Lung microvascular endothelial cell (primary cell): Measurements from ENCODE around the gene PRR19. TPM values are rescaled to one million over a fixed set of nuclear protein-coding genes. Genes with fewer than 3 reads are reported as not detected.

Source experiments
- DNase-seq, 2 donors: peaks; one replicate each; pipeline versions ENCODE4 v3.0.0 to v3.0.0-alpha.2; 2010; ENCODE audit warnings: low read depth in 2 of 2
- total RNA-seq: library from RNA; depleted of rRNA; stranded (reverse); fragments of >200 nt; gene quantifications from 2 replicates; pipeline ENCODE4 v1.2.1, GENCODE V29; 2014

Gene PRR19
- total RNA-seq, 1 donor from 2014 or later: 0.20 TPM

DNA sequence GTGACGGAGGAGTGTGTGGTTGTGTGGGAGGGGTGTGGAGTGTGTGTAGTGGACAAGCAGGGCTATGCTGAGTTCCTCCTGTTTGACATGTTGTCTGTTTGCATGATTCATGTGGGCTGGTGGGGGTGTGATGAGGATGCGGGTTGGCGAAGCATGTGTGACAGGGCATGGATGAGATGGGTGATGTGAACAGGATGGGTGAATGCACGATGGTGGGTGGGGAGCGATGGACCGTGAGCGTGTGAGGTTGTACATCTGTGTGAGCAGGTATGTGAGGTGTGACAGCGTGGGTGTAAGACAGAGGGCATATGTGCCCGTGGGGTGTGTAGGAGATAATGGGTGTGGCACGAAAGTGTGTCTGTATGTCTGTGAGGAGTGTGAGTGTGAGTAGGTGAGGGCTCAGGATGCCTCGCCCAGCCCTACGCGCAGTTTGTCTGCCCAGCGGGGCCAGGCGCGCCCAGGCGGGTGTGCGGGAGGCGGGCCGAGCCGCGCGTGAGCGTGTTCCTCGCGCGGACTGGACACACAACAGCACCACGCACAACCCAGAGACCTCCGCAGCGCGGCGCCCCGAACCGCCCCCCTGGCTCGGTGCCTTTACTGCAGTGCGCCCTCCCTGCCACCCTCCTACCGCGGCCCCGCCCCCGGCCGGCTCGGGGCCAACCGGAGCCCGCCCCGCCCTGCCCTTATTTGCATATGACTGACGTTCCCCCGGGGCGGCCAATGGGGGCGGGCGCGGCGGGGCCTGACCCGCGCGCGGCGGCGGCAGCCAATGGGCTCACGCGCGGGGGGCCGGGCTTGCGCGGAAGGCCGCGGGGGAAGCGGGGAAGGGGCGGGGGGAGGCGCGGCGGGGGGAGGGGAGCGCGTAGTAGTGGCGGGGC lies 18.5 kb upstream of the PRR19 start:
- peak; percentile 95 to 96 for DNase-seq

DNA sequence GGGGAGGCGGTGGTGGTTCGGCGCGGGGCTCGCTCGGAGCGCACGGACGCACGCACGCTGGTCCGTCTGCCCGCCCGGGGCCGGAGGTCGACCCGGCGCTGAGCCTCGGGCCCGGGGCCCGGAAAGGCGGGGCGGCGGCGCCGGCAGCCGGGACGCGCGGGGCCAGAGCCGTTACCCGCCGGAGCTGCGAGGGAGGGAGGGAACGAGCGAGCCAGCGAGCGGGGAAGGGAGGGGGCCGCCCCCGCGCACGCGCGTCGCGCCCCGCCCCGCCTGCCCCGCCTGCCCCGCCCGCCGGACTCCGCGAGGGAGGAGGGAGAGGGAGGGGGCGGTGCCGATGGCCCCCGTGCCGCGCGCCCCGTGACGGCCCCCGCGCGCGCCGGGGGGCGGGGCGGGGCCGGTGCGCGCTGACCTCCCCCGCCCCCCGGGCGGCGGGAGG lies 17.8 kb upstream of the PRR19 start:
- DNase-seq: peak; percentile 77 to 87

DNA sequence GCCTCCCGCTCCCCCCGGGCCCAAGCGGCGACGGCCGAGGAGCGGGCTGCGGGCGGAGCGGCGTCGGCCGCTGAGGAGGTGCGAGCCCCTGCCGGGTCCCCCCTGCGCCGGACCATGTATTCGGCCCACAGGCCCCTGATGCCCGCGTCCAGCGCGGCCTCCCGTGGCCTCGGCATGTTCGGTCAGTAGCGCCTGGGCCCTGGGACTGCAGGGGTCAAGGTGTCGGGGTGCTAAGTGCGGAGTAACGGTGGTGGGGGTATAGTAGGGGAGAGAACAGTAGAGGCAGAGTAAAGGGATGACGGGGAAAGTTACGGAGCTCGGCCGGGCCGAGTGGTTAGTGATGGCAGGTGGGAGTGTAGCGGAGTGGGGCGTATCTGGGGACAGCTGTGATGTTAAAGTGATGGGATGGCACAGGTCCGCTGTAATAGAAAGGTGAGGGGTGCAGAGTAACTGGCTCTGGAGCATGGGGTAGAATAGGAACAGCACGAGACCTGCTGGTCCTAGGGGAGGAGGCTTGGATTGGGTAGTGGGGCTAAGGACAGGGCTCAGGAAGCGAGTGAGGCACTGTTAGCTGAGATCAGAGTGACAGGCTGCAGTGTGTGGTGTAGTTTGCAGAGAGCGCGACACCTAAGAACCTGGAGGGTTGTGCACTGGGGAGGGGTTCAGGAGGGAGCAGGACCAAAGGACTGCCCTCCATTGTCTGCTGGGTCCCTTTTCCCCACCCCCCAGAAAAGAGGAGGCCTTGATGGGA lies 17.2 kb upstream of the PRR19 start:
- no peak for DNase-seq

DNA sequence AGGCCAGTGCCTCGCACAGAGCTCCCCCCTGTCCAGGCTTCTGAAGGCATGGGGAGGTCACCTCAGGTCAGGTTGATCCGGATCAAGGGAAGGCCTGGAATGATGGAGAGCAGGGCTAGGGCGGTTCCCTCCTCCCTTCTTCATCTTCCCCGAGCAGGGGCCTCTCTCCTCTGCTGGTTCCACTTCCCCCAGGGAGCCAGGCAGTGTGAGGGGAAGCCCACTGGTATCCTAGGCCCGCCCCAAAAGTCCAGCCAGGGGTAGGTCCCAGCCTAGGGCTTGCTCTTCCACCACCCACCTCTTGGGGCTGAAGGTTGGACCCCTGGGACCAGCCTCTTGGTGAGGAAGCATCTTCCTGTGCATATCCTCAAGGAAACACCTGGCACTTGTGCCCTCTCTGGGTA lies 16.4 kb upstream of the PRR19 start:
- DNase-seq: no peak

DNA sequence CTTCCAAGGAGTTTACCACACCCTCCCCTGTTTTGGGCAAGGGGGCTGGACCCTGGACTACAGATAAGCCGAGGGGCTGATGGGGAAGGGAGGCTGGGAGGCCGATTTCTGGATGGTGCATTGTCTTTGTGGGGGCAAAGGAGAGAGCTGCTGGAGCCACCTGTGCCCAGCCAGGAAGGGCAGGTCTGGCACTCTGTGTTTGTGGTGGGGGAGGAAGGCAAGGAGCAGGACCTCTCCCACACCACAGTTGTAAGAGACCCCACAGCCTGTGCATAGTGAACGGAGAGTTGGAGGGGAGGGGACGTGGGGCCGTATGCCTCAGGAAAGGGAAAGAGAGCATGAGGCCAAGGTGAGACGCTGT lies 16.0 kb upstream of the PRR19 start:
- no peak for DNase-seq

- DNase-seq: peak; percentile 59 to 64
These were observed 15.4 kb upstream of the PRR19 start for GRCh38 chr19:42286349-42287016.

GRCh38 chr19:42287017-42287826 lies 14.7 kb upstream of the PRR19 start:
- DNase-seq: no peak

DNA sequence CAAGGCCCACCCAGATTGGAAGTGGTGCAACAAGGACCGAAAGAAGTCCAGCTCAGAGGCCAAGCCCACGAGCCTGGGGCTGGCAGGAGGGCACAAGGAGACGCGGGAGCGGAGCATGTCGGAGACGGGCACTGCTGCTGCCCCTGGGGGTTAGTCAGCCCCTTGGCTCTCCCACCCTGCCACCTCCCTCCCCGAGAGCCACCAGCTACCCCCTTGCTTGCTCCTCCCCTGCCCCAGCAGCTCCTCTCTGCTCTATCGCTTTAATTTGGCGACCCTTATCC lies 14.2 kb upstream of the PRR19 start:
- no peak for DNase-seq

- no peak for DNase-seq
These were observed 13.5 kb upstream of the PRR19 start for GRCh38 chr19:42288387-42288786.

GRCh38 chr19:42288881-42289555 lies 12.9 kb upstream of the PRR19 start:
- no peak for DNase-seq

- no peak for DNase-seq
These were observed 12.3 kb upstream of the PRR19 start for GRCh38 chr19:42289556-42290041.

DNA sequence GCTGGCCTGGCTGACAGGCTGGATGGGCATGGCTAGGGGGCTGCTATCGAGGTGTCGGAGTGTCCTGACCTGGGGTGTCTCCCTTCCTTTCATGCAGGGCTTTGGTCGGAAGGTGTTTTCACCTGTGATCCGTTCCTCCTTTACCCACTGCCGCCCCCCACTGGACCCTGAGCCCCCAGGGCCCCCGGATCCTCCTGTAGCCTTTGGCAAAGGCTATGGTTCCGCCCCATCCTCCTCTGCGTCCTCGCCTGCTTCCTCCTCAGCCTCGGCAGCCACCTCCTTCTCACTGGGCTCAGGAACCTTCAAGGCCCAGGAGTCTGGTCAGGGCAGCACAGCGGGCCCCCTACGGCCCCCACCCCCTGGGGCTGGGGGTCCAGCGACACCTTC lies 11.8 kb upstream of the PRR19 start:
- DNase-seq: no peak

DNA sequence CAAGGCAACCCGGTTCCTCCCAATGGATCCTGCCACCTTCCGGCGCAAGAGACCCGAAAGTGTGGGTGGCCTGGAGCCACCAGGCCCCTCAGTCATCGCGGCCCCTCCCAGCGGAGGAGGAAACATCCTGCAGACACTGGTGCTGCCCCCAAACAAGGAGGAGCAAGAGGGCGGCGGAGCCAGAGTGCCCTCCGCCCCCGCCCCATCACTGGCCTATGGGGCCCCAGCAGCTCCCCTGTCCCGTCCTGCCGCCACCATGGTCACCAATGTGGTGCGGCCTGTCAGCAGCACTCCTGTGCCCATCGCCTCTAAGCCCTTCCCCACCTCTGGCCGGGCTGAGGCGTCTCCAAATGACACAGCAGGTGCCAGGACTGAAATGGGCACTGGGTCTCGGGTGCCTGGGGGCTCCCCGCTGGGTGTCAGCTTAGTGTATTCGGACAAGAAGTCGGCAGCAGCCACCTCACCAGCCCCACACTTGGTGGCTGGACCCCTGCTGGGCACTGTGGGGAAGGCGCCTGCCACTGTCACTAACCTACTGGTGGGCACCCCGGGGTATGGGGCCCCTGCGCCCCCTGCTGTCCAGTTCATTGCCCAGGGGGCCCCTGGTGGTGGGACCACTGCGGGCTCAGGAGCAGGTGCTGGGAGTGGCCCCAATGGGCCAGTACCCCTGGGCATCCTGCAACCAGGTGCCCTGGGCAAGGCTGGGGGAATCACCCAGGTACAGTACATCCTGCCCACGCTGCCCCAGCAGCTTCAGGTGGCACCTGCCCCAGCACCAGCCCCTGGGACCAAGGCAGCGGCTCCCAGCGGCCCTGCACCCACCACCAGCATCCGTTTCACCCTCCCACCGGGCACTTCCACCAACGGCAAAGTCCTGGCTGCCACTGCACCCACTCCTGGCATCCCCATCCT lies 11.2 kb upstream of the PRR19 start:
- DNase-seq: peak; percentile 34 to 64

DNA sequence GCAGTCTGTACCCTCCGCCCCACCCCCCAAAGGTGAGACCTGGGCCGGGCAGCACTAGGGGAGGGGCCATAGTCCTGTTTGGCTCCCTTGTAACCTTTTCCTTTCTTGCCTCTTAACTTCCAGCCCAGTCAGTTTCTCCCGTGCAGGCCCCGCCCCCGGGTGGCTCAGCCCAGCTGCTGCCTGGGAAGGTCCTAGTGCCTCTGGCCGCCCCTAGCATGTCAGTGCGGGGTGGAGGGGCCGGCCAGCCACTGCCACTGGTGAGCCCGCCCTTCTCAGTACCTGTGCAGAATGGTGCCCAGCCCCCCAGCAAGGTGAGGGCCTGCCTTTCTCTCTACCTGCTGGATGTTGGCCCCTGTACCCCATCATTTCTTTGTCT lies 10.5 kb upstream of the PRR19 start:
- no peak for DNase-seq

DNA sequence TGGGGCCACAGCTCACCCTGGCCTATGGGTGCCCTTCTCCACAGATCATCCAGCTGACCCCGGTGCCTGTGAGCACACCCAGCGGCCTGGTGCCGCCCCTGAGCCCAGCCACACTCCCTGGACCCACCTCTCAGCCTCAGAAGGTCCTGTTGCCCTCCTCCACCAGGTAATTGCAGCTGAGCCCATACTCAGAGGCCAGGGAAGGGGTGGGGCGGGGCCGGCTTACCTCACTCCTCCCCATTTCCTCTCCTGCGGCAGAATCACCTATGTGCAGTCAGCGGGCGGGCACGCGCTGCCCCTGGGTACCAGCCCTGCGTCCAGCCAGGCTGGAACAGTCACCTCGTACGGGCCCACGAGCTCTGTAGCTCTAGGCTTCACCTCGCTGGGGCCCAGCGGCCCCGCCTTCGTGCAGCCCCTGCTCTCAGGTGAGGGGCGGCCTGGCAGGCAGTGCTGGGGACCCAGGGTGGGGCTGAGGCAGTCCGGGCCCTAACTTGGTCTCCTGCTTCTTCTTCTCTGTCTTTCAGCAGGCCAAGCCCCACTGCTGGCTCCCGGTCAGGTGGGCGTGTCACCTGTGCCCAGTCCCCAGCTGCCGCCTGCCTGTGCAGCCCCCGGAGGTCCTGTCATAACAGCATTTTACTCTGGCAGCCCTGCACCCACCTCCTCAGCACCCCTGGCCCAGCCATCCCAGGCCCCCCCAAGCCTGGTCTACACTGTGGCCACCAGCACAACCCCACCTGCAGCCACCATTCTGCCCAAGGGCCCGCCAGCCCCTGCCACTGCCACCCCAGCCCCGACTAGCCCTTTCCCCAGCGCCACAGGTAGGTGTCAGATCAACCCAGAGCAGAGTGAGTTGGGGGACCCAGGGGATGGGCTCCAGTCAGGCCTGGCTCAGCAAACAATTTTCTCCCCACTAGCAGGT lies 9.6 kb upstream of the PRR19 start:
- no peak for DNase-seq

- DNase-seq: no peak
These were observed 9.0 kb upstream of the PRR19 start for GRCh38 chr19:42292963-42293362.

GRCh38 chr19:42293540-42293939 lies 8.4 kb upstream of the PRR19 start:
- no peak for DNase-seq

- no peak for DNase-seq
These were observed 8.0 kb upstream of the PRR19 start for GRCh38 chr19:42293948-42294347.
